GM15510 (cell line): ENCODE results near the gene GRM1.

Experiments used
- POLR2A ChIP-seq: IDR thresholded peaks from 3 replicates; pipeline ENCODE4 v1.6.1; 2011; ENCODE audit warnings: borderline replicate concordance; ENCODE audit not compliant: insufficient read length; ENCODE audit errors: extremely low read depth

Gene GRM1

DNA sequence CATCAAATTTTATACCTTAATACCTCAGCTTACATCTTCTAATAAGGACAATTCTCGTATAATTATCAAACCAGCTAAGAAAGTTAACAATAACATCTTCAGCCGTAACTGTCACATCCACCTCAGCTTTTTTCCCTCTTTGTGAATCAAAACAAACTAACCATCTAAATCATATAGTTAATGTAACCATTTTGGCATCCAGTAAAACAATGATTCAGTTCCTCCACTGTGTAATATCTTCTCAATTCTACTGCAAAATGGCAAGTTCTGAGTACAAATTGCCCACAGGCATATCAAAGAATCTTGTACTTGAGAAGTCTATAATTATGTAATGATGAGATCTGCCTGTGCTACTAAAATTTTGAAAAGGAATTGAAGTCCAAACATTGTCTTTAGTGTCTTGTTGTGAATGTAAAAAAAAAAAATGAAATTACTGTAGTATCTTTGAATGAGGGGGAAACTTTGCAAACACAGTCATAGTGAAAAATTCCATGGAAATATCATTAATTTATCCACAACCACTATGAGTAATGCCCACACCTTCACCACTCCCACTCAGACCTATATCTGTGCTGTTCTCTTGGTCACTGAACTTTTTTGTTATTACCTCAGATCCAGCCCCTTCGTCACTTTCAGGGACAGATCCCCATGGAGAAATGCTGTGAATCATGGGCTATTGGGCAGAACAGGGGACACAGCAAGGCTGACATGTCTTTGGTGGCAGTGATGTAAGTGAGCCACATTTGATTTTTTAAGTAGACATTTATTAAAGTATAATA, 336.1 kb downstream of the GRM1 start:
- no peak for TF ChIP-seq POLR2A

DNA sequence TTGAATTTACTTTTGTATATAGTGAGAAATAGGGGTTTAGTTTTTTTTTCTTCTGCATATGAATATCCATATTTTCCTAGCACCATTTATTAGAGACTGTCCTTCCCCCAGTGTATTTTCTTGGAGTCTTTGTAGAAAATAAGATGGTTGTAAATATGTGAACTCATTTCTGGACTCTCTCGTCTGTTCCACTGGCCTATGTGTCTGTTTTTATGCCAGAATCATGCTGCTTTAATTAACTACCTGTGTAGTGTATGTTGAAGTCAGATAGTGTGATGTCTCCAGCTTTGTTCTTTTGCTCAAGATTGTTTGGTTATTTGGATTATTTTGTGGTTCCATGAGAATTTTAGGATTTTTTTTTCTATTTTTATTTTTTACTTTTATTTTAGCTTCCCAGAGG, 338.2 kb downstream of the GRM1 start:
- TF ChIP-seq POLR2A: no peak

DNA sequence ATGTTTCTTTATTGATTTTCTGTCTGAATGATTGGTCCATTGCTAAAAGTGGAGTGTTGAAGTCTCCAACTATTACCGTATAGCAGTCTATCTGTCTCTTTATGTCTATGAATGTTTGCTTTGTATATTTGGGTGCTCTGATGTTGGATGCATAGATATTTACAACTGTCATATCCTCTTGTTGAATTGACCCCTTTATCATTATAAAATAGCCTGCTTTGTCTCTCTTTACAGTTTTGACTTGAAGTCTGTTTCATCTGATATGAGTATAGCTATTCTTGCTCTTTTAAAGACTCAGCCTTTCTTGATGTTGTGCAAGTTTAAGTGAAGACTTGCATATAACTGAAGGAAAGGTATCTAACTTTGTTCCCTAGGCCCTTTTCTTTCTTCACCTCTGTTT, 341.0 kb downstream of the GRM1 start:
- TF ChIP-seq POLR2A: no peak

DNA sequence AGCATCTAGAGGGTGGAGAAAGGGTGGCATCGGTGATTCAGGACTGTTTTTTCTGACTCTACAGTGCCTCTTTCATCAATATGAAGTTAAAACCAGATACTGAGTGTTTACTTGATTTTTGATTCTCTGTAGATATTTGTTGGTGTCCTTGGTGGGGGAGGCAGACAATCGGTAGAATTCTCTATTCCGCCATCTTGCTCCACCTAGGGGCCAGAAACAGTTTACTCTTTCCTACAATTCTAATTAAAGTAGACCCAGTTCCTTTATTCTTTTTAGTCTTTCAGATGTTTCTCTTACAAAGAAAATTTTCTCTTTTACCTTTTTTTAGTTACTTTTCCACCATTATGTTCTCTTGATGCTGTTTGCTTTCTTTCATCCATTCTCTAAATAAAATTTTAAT, 352.6 kb downstream of the GRM1 start:
- no peak for TF ChIP-seq POLR2A

DNA sequence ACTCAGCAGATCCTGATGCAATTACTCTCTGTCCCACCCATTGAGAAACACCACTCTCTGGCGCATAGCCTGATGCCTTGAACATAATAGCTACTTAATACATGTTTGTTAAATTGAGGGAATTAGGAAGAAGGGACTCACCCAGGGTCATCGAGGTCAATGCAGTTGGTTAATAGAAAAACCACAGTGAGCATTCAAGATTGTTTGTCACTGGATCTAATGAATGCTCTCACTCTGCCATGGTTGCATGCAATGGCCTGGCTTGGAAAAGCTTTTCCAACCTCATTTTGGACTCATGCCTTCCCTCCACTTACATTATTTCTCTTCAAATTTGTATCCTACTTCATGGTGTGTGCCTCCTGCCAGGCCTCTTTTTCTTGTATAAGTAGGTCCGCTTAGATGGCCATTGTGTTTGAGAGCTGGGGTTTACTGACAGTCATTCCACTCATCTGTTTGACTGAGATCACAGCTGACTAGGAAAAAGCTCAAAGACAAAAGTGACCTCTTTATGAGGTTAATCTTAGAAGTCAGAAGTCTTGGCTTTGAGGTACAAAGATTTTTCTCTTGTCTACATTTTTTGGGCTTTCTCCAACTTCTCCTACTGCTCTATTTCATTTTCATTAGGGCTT, 360.0 kb downstream of the GRM1 start:
- TF ChIP-seq POLR2A: no peak

DNA sequence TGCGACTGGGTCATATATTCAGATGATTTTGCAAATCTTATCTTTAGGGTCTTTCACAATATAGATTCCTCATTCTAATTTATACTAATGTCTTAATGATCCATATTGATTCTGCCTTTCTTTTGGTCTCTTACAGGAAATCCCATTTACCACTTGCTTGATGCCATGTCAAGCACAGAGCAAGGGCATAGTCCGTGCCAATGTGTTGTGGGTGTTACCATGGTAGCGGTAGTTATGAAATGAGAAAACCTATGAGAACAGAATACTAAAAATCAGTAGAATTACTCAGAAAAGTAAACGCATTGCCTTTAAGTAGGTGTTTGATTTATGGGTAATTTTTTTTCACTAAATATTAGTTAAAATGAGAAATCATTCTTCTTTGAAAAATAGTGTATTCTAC, 360.9 kb downstream of the GRM1 start:
- TF ChIP-seq POLR2A: no peak

DNA sequence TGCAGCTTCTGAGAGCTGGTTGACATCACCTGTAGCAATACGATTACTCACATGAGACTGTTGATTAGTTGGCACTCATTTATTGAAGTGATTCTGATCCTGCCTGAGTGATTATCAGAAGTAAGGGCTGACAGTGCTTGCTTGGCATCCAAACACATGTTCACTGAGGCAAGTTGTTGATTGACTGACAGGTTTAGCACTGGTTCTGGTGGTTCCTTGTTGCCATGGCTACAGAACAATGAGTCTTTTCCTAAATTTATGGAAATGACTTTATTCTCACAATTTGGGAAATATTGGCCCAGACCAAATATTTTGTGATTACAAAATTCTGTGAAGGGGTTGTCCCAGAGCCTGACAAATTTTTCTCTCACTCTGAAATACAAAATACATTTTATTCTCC, 368.8 kb downstream of the GRM1 start:
- no peak for TF ChIP-seq POLR2A

DNA sequence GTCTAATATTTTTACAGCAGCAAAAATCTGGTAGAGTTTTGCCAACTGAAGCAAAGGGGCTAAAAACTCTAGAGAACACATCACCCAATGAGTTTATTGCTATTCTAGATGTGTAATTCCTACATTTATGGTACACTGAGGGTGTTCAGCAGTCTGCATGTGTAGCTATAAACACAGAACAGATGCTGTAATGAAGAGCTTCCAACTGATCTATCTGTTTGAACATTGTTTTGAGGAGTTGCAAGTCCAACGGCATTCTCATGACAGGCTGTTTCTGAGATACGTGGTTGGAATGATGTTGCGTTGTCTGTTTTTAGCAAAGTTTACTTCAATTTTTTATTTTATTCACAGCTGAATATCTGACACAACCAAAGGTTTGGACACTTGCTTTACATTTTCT, 373.6 kb downstream of the GRM1 start:
- no peak for TF ChIP-seq POLR2A

DNA sequence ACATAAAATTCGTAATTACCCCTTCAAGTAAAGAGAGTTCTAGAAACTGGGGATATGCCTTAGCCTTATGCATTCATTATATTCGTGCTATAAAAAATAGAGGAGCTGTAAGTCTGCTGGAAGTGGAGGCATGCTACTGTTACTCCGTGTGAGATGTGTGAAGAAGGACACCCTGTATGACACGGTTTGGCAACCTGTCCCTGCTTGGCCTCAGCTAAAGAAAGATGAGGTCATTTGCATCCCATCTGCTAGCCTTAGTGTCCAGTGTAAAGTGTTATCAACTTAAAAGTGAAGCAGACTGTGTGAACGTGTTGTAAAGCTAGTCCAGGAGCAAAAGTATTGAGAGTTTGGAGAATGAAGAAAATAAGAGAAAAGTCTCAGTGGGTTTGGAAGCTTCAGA, 379.7 kb downstream of the GRM1 start:
- no peak for TF ChIP-seq POLR2A

DNA sequence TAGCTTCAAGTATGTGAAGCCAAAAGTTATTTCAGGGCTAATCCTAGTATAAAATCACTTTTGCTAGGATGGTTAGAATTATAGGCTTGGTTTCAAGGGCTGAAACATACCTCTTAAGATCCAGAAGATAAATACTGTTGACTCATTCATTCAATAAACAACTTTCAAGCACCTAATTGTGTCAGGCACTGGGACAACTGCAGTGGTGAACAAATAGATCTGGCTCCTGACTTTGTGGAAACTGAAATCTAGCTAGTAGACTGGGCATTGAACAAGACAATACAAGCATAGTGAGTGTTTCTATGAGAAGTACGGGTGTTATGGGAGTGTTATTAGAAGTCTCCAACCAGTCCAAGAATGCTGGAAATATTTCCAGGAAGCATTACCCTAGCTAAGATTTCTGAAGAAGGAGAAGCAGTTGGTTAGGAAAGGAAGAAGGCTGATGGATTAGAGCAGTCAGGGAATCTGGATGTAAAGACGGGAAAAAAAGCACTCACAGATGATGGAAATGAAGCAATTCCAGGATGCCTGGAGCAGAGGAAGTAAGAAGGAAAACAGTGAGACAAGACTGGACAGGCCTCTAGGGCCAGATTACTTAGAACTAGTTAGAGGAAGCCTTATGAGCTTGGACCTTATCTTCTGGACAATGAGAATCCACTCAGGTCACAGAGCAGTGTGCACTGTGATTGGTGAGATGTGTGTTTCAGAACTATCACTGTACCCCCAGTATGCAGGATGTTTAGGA, 382.2 kb downstream of the GRM1 start:
- no peak for TF ChIP-seq POLR2A

DNA sequence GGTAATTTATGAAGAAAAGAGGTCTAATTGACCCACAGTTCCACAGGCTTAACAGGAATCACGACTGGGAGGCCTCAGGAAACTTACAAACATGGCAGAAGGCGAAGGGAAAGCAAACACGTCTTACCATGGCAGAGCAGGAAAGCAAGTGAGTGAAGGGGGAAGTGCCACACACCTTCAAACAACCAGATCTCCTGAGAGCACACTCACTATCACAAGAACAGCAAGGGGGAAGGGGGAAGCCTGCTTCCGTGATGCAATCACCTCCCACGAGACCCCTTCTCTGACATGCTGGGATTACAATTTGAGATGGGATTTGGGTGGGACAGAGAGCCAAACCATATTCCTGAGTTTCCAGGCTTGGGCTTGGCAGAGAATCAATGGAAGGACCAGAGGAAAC, 390.7 kb downstream of the GRM1 start:
- no peak for TF ChIP-seq POLR2A

DNA sequence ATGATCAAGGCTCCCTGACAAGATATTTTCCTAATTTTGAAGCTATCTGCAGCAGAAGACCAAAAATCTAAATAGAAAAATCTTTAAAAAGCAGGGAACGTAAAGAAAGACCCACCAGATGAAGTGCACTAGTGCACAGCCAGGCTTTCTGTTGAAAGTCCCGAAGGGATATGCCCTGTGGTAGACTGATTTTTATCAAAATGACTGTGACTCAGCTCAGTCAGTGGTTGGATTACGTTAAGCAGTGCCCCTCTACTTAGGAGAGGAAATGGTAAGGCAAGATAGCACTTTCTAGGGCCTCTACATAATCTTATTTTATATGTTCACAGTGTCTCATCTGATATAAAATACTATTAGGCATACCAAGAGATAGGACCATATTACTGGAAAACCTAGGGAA, 391.4 kb downstream of the GRM1 start:
- TF ChIP-seq POLR2A: no peak

DNA sequence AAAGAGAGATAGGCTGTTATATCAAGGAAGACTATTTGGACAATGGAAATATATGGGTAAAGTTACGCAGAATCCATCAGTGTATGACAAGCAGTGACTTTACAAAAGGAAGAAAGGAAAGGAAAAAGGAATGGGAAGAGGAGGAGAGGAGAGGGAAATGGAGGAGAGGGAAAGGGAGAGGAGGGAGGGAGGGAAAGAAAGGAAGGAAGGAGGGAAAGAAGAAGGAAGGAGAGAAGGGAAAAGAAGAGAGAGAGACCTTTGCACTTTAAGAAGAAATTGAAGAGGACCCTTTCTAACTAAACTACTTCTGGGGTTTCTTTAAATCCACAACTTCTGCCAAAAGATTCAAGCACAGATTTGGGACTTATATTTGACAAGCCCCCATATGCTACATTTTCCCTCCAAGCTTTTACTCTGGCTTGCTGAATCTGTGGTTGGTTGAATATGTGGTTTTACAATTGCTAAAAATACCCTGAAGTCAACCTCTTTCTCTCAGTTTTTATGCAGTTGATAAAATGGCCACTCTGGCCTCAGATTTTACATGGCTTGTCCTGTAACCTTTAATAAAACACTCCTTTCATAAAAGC, 394.0 kb downstream of the GRM1 start:
- no peak for TF ChIP-seq POLR2A

DNA sequence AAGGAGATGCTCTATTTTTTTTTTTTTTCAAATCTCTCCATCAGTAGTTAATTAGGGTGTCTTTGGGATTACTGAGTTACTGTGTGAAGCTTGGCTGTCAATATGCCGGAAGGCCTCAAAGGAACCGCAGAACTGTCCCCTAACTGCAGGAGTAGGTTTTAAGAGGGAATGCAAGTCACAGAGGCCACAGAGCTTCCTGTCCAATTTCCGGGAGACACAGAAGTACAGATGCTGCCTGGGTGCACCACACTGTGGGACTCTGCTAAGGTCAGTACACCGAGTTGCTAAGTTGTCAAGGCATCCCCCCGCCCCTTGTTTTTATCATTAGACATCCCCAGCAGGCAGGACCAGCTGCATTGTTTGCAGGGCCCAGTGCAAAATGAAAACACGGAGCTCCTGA, 394.6 kb downstream of the GRM1 start:
- no peak for TF ChIP-seq POLR2A

DNA sequence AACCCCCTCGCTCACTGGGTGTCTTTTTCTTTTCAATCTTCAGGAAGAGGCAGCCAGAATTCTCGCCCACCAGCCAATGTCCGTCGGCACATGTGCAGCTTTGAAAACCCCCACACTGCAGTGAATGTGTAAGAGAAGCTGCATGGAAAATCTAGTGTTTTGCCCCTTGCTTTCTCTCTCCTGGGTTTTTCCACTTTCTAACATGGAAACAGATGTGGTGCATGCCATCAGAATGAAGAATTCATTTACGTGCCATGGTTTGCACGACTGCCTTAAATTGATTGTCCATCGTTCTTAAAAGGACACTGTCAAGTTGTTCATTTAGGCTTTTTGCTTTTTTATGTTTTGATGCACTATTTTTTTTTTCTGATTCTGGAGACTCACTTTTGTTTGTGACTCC, 397.7 kb downstream of the GRM1 start:
- TF ChIP-seq POLR2A: no peak
